K562 (cell line): ENCODE data around the gene PDE4A. TPM values are rescaled to one million over a fixed set of nuclear protein-coding genes. Genes with fewer than 3 reads are reported as not detected.

Experiments used
- BRD9 ChIP-seq: fragments of 450-650 bp; IDR thresholded peaks from 2 replicates; pipeline ENCODE4 v1.6.1; 2018; ENCODE audit warnings: low read depth; ENCODE audit not compliant: partially characterized antibody
- GATAD2B ChIP-seq: fragments of 450-650 bp; IDR thresholded peaks from 2 replicates; pipeline ENCODE4 v1.6.1; 2017; ENCODE audit warnings: mild to moderate bottlenecking, borderline replicate concordance
- ILF3 ChIP-seq: fragments of 450-650 bp; IDR thresholded peaks from 2 replicates; pipeline ENCODE4 v1.6.1; 2018; ENCODE audit warnings: antibody characterized with exemption, mild to moderate bottlenecking, moderate library complexity, borderline replicate concordance
- JUND ChIP-seq, 2 experiments: IDR thresholded peaks; 2 replicates in 1 of 2; 3 replicates in 1 of 2; pipeline ENCODE4 v1.6.1; 2011; ENCODE audit warnings: borderline replicate concordance in 2 of 2, low read depth in 2 of 2, low read length in 2 of 2, improper control_type of control experiment in 1 of 2, missing biosample characterization in 1 of 2, missing genetic modification characterization in 1 of 2, missing genetic modification reagents in 1 of 2
- MGA ChIP-seq: fragments of 450-650 bp; IDR thresholded peaks from 2 replicates; pipeline ENCODE4 v1.6.1; 2016; ENCODE audit warnings: mild to moderate bottlenecking, moderate library complexity
- ZSCAN32 ChIP-seq: fragments of 450-650 bp; formaldehyde crosslinking; IDR thresholded peaks from 2 replicates; pipeline ENCODE4 v1.4.0; 2020; ENCODE audit warnings: mild to moderate bottlenecking, moderate library complexity
- polyA plus RNA-seq, 8 experiments: library from polyadenylated mRNA; depleted of rRNA in 4 of 8; stranded (reverse) in 5 of 8; unstranded in 3 of 8; fragments of >200 nt; fragmentation: Nextera tagmentation in 2 of 8; fragmentation: Illumina TruSeq in 1 of 8; extraction: Ambion mirVana in 2 of 8; extraction: Trizol in 1 of 8; gene quantifications; 2 replicates each; pipeline versions ENCODE4 v1.2.1 to v1.2.3, GENCODE V29; 2011 to 2014; ENCODE audit warnings: inconsistent platforms in 1 of 8, missing spikeins in 1 of 8
- total RNA-seq, 7 experiments: library from RNA; depleted of rRNA in 6 of 7; stranded (reverse); fragments of >200 nt in 6 of 7; fragmentation: Illumina TruSeq in 2 of 7; extraction: Trizol in 2 of 7; gene quantifications; 2 replicates each; pipeline versions ENCODE4 v1.2.1 to v1.2.3, GENCODE V29; 2011 to 2021; ENCODE audit warnings: low replicate concordance in 1 of 7
- TF ChIP-seq, protein P1 (sequence below): fragments of 250-450 bp; sonication (Bioruptor Pico); IDR thresholded peaks from 2 replicates; pipeline ENCODE4 v1.8.0; 2022; ENCODE audit warnings: moderate library complexity, mild to moderate bottlenecking, inconsistent platforms
- TF ChIP-seq, protein P2 (sequence below): fragments of 250-450 bp; sonication (Bioruptor Pico); IDR thresholded peaks from 2 replicates; pipeline ENCODE4 v1.5.0; 2021
- TF ChIP-seq, protein P3 (sequence below): fragments of 450-650 bp; IDR thresholded peaks from 2 replicates; pipeline ENCODE4 v1.6.1; 2016; ENCODE audit warnings: borderline replicate concordance

PDE4A gene
- total and polyA plus RNA-seq, 9 of the 15 experiments (the other 6 are each of a cell fraction or from before 2014, with no cell fraction given) = 0.66 to 26.9 (median 4.6) TPM

- TF ChIP-seq MGA = peak; percentile 39; the same call in 1 of the 2 replicates
- TF ChIP-seq, protein P1, sequence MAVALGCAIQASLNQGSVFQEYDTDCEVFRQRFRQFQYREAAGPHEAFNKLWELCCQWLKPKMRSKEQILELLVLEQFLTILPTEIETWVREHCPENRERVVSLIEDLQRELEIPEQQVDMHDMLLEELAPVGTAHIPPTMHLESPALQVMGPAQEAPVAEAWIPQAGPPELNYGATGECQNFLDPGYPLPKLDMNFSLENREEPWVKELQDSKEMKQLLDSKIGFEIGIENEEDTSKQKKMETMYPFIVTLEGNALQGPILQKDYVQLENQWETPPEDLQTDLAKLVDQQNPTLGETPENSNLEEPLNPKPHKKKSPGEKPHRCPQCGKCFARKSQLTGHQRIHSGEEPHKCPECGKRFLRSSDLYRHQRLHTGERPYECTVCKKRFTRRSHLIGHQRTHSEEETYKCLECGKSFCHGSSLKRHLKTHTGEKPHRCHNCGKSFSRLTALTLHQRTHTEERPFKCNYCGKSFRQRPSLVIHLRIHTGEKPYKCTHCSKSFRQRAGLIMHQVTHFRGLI (CRISPR knock-in tag) = no peak
- TF ChIP-seq, protein P2, sequence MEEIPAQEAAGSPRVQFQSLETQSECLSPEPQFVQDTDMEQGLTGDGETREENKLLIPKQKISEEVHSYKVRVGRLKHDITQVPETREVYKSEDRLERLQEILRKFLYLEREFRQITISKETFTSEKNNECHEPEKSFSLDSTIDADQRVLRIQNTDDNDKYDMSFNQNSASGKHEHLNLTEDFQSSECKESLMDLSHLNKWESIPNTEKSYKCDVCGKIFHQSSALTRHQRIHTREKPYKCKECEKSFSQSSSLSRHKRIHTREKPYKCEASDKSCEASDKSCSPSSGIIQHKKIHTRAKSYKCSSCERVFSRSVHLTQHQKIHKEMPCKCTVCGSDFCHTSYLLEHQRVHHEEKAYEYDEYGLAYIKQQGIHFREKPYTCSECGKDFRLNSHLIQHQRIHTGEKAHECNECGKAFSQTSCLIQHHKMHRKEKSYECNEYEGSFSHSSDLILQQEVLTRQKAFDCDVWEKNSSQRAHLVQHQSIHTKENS = no peak
- TF ChIP-seq, protein P3, sequence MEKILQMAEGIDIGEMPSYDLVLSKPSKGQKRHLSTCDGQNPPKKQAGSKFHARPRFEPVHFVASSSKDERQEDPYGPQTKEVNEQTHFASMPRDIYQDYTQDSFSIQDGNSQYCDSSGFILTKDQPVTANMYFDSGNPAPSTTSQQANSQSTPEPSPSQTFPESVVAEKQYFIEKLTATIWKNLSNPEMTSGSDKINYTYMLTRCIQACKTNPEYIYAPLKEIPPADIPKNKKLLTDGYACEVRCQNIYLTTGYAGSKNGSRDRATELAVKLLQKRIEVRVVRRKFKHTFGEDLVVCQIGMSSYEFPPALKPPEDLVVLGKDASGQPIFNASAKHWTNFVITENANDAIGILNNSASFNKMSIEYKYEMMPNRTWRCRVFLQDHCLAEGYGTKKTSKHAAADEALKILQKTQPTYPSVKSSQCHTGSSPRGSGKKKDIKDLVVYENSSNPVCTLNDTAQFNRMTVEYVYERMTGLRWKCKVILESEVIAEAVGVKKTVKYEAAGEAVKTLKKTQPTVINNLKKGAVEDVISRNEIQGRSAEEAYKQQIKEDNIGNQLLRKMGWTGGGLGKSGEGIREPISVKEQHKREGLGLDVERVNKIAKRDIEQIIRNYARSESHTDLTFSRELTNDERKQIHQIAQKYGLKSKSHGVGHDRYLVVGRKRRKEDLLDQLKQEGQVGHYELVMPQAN = peak; percentile 80
- TF ChIP-seq BRD9 = peak; percentile 35
- TF ChIP-seq ZSCAN32 = 0 out of 2 replicates have a peak, but pooled peaks have one; percentile 8
- TF ChIP-seq GATAD2B = 0 out of 2 replicates have a peak, but pooled peaks have one; percentile 34
- TF ChIP-seq JUND (IDR thresholded peaks at IDR 0.05; ENCODE audit: borderline replicate concordance, low read depth, low read length) = no peak
- 0 out of 3 replicates have a peak, but pooled peaks have one; percentile 9 for TF ChIP-seq JUND (tag; IDR thresholded peaks at IDR 0.05; ENCODE audit: borderline replicate concordance, low read depth, low read length)
- no peak for TF ChIP-seq ILF3
These were observed 11.1 kb downstream of the PDE4A start (continued) for GRCh38 chr19:10431254-10431942.
